OCI-LY1 (cell line): ENCODE results near the gene SVOPL.

Experiments used
- EZH2 ChIP-seq: fragments of 200-600 bp; sonication (generic), shearing (Covaris generic); IDR thresholded peaks from 2 replicates; pipeline ENCODE4 v1.8.0; 2017; ENCODE audit warnings: borderline replicate concordance, mixed run types, mild to moderate bottlenecking, antibody characterized with exemption, low read length, moderate library complexity, mixed read lengths
- TF ChIP-seq, protein P1 (sequence below): fragments of 200-600 bp; sonication (generic), shearing (Covaris generic); IDR thresholded peaks from 2 replicates; pipeline ENCODE4 v1.5.1; 2017; ENCODE audit warnings: mild to moderate bottlenecking, antibody characterized with exemption, low read length, moderate library complexity, mixed read lengths

DNA sequence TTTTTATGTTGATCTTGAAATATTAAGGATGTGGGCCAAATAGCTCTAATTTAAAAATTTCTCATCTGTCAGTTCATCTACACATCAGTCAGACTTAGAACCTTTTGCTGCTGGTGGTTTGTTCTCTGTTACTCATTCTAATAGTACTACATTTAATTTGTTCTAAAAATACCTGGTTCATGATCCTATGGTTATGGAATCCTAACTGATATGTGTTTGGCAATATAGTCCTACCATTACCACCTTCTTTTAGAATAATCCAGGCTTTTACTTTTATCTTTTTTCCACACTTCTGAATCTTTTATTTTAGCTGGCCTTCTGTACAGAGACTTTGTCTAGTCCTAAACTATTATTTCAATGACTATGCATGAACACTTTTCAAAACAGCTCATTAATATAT, 116.9 kb downstream of the SVOPL start:
- TF ChIP-seq, protein P1, sequence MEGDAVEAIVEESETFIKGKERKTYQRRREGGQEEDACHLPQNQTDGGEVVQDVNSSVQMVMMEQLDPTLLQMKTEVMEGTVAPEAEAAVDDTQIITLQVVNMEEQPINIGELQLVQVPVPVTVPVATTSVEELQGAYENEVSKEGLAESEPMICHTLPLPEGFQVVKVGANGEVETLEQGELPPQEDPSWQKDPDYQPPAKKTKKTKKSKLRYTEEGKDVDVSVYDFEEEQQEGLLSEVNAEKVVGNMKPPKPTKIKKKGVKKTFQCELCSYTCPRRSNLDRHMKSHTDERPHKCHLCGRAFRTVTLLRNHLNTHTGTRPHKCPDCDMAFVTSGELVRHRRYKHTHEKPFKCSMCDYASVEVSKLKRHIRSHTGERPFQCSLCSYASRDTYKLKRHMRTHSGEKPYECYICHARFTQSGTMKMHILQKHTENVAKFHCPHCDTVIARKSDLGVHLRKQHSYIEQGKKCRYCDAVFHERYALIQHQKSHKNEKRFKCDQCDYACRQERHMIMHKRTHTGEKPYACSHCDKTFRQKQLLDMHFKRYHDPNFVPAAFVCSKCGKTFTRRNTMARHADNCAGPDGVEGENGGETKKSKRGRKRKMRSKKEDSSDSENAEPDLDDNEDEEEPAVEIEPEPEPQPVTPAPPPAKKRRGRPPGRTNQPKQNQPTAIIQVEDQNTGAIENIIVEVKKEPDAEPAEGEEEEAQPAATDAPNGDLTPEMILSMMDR, result no peak
- no peak for TF ChIP-seq EZH2
